Activated CD4-positive, alpha-beta memory T cell treated with anti-CD3 and anti-CD28 coated beads, Interleukin-2, amount 10 ng/mL, durations not matched to agents 7 days and 5 days (primary cell): ENCODE data around the gene PPP6R3. TPM values are rescaled to one million over a fixed set of nuclear protein-coding genes. Genes with fewer than 3 reads are reported as not detected.
"Not testable (repeated sequence)": the region's sequence is repeated elsewhere in the genome, so short reads cannot be mapped to it uniquely, and the experiment has no call there.

Experiments used
- CTCF ChIA-PET: fragments of 350-600 bp; sonication (Branson Sonifier 250); formaldehyde crosslinking; loops from one replicate; lab custom pipeline; 2021; ENCODE audit warnings: antibody characterized with exemption, inconsistent platforms; lab: Charles Lee
- POLR2A ChIA-PET: fragments of 350-600 bp; sonication (Branson Sonifier 250); formaldehyde crosslinking; loops from one replicate; lab custom pipeline; 2021; ENCODE audit warnings: antibody characterized with exemption; lab: Charles Lee
- DNase-seq: peaks from one replicate; pipeline ENCODE4 v3.0.0-alpha.2; 2020
- H3K27ac Mint-ChIP-seq: one replicate; pipeline ENCODE4 v1.8.0; 2021; ENCODE audit warnings: mild to moderate bottlenecking, mixed read lengths
- H3K27me3 Mint-ChIP-seq: one replicate; pipeline ENCODE4 v1.8.0; 2021; ENCODE audit warnings: mixed read lengths
- H3K36me3 Mint-ChIP-seq: one replicate; pipeline ENCODE4 v1.8.0; 2021; ENCODE audit warnings: low read depth, mixed read lengths
- H3K4me1 Mint-ChIP-seq: one replicate; pipeline ENCODE4 v1.8.0; 2021; ENCODE audit warnings: mixed read lengths
- H3K4me3 Mint-ChIP-seq: one replicate; pipeline ENCODE4 v1.8.0; 2021; ENCODE audit warnings: mild to moderate bottlenecking, mixed read lengths
- H3K9me3 Mint-ChIP-seq: one replicate; pipeline ENCODE4 v1.8.0; 2021; ENCODE audit warnings: mixed read lengths
- total RNA-seq, 2 experiments: library from RNA; stranded (reverse); gene quantifications; one replicate each; pipeline ENCODE4 v1.2.3, GENCODE V29; 2021

Gene PPP6R3
- total RNA-seq, 2 experiments from 2014 or later = 105 to 115 TPM

DNA sequence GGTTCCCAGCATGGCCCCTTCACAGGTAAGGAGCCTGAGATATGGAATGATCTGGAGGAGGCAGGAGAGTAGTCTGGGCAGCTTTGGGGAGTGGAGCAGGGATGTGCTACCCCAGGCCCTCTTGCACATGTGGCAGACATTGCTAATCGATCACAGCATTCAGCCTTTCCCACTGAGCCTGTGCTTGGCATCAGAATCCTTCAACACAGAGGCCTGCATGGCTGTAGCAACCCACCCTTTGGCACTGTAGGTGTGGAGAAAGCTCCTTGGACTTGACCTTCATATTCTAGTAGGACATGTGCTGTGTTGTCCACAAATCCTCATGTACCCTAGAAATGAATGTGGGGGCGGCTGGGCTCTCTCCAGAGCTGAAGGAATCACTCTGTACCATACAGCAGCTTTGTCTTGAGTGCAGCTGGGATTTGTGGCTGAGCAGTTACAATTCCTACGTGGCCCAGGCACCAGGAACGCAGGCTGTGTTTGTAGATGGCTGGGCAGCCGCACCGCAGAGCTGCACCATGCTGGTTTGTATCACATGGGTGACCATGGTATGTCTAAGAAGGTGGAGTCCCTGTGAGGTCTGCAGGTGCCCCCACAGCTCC is 21.8 kb upstream of the PPP6R3 start:
- no peaks in the 10 kb centered on the region for H3K27me3 Mint-ChIP-seq
- ChIA-PET CTCF (no interaction called here), POLR2A (no interaction called here)
- no peak overlapping the region for H3K4me3 Mint-ChIP-seq
- DNase-seq = no peak
- no peak overlapping the region for H3K27ac Mint-ChIP-seq
- peaks cover 9% of the 10 kb centered on the region for H3K4me1 Mint-ChIP-seq
- H3K9me3 Mint-ChIP-seq = no peaks in the 10 kb centered on the region
- no peaks in the 10 kb centered on the region for H3K36me3 Mint-ChIP-seq

DNA sequence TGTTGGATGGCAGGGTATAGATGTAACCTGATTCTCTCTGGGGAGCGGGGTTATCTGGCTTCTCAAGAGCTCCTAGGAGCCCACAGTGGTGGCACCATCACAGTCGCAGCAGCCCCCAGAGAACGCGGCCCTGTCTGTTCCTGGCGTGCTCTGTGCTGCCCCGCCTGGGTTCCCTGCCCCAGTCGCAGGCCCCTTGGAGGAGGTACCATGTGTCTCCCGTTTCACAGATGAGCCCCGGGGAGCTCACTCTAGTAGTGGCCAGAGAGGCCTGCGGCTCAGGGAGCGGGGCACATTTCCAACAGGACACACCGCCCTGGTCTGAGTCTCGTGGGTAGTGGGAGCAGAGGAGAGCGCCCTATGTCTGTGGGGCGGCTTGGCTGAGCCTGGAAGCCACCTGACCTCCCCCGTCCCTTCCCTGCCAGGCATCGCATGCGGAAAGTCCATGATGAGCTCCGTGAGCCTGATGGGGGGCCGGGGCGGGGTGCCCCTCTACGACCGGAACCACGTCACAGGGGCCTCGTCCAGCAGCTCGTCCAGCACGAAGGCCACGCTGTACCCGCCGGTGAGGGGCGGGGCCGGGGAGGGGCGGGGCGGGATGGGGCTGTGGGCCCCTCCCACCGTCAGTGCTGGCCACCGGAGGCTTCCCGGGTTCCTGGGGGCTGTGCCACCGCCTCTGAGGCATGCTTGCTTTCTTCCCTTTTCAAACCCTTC is 21.0 kb upstream of the PPP6R3 start:
- Mint-ChIP-seq H3K9me3 (no peaks in the 10 kb centered on the region), H3K27me3 (no peaks in the 10 kb centered on the region), H3K4me1 (peaks cover 9% of the 10 kb centered on the region), H3K36me3 (no peaks in the 10 kb centered on the region), H3K4me3 (no peak overlapping the region), H3K27ac (no peak overlapping the region)
- DNase-seq = no peak
- POLR2A ChIA-PET = no interaction called here
- CTCF ChIA-PET = interaction anchor here (0.8 kb wide), 1 partner anchor 58 kb away, joined by 3 read pairs; no protein-coding TSS in a partner anchor

DNA sequence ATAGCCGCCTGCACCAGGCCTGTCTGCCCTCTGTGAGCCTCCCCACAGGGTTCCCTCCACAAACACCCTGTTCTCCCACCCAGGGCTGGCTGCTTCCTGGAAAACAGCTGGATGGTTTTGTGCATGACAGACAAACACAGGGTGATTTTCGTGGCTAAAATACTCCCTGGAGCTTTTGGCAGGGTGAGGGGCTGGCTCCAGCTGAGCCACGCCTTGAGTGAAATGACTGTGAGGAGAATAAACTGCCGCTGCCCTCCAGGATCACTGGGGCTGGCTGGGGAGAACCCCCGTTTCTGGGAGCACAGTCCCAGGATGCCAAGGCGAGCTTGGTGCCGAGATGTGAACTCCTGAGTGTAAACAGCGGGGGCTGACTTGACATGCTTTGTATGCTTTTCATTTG is 20.3 kb upstream of the PPP6R3 start:
- H3K27me3 Mint-ChIP-seq = no peaks in the 10 kb centered on the region
- H3K9me3 Mint-ChIP-seq = no peaks in the 10 kb centered on the region
- ChIA-PET CTCF (interaction anchor here (0.8 kb wide), 1 partner anchor 59 kb away, joined by 3 read pairs; no protein-coding TSS in a partner anchor), POLR2A (no interaction called here)
- H3K27ac Mint-ChIP-seq = no peak overlapping the region
- no peak overlapping the region for H3K4me3 Mint-ChIP-seq
- no peak for DNase-seq
- H3K36me3 Mint-ChIP-seq = no peaks in the 10 kb centered on the region
- peaks cover 9% of the 10 kb centered on the region for H3K4me1 Mint-ChIP-seq

DNA sequence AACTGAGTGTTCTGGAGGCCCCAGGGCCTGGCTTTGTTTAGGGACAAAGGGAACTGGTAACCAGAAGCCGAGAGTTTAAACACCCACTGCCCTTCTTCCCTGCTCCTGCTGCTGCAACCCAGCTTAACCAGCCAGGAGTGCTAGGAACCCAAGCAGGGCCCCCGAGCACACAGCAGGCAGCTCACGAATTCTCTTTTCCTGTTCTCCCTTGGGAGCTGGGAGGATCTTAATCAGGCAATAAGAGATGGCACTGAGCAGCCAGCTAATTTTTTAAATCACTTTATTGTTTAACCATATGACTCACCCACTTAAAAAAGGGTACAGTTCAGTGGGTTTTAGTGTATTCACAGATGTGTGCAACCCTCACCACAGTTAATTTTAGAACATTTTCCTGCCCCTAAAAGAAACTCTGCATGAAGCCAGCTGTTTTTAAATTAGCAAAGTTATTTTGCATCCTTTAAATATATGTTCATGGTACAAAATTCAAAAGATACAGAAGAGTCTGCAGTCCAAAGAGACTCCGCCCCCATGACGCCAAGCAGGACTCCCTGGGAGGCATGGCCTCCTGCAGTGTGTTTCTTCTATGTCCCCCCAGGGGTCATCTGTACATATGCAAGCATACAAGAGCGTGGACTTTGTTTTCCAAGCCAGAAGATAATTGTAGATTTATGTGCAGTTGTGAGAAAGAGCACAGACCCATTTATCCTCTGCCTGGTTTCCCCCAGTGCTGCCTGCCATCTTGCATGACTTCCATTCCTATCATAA is 18.9 kb upstream of the PPP6R3 start:
- ChIA-PET POLR2A (no interaction called here), CTCF (no interaction called here)
- Mint-ChIP-seq H3K27me3 (no peaks in the 10 kb centered on the region), H3K36me3 (no peaks in the 10 kb centered on the region), H3K4me3 (no peak overlapping the region), H3K9me3 (no peaks in the 10 kb centered on the region), H3K27ac (no peak overlapping the region), H3K4me1 (peaks cover 9% of the 10 kb centered on the region)
- DNase-seq = no peak

DNA sequence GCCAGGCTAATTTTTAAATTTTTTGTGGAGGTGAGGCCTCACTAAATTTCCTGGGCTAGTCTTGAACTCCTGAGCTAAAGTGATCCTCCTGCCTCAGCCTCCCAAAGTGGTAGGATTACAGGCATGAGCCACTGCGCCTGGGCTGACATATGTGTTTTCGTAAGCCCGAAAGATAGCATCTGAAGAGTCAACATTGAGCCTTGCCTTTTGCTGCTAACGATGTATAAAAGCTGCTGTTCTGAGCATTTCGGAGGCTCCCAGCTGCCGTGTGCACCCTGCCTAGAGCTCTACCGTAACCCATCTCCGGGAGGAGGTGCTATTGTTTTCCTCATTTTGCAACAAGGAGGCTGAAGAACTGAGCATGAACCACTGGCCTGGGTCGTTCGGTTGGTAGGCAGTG is 18.1 kb upstream of the PPP6R3 start:
- no peak overlapping the region for H3K4me3 Mint-ChIP-seq
- DNase-seq = no peak
- H3K36me3 Mint-ChIP-seq = no peaks in the 10 kb centered on the region
- H3K9me3 Mint-ChIP-seq = no peaks in the 10 kb centered on the region
- H3K27ac Mint-ChIP-seq = no peak overlapping the region
- peaks cover 8% of the 10 kb centered on the region for H3K4me1 Mint-ChIP-seq
- no peaks in the 10 kb centered on the region for H3K27me3 Mint-ChIP-seq
- ChIA-PET POLR2A (no interaction called here), CTCF (no interaction called here)

DNA sequence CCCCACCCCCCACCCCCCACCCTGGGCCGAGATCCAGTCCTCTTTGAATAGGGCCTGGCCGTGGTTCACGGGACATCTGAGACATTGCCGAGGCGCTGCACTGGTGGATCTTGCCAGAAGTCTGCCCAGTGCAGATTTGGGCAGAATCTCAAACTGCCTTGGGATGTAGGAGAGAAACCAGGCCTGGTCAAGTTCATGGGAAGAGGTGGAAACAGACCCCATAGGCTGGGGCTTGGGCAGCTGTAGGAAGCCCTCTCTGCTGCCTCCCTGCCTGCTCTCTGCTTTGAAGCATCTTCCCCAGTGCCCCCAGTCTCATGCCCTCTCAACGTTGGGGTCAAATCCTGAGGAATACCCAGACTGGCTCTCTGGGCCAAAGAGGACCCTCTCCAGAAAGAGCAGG is 16.0 kb upstream of the PPP6R3 start:
- no peak overlapping the region for H3K4me3 Mint-ChIP-seq
- no peaks in the 10 kb centered on the region for H3K36me3 Mint-ChIP-seq
- H3K27me3 Mint-ChIP-seq = no peaks in the 10 kb centered on the region
- no peaks in the 10 kb centered on the region for H3K9me3 Mint-ChIP-seq
- no peak for DNase-seq
- no peak overlapping the region for H3K27ac Mint-ChIP-seq
- CTCF ChIA-PET = no interaction called here
- peaks cover 3% of the 10 kb centered on the region for H3K4me1 Mint-ChIP-seq
- POLR2A ChIA-PET = no interaction called here

DNA sequence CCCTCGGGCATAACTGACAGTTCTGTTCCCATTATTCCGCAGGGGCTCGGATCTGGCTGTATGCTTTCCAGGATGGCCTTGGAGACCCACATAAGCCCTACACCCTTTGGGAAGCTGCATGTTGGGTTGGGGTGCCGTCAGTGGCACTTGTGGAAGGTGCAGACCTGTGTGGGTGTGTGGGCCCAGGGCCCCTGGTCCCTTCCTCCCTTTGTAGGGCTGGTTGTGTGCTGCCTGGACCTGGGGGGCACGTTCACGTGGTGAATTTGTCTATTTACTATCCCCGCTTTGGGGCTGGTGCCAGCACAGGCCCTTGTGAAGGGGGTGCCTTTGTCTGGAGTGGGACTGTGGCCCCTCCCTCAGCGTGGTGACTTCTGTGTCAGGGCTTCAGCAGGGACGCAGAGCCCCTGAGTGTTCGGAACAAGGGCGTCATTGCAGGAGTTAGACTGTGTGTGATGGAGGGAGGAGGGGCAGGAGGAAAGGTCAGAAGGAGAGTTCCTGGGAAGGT is 15.0 kb upstream of the PPP6R3 start:
- H3K9me3 Mint-ChIP-seq = no peaks in the 10 kb centered on the region
- H3K4me3 Mint-ChIP-seq = no peak overlapping the region
- H3K27ac Mint-ChIP-seq = no peak overlapping the region
- no peaks in the 10 kb centered on the region for H3K36me3 Mint-ChIP-seq
- no peaks in the 10 kb centered on the region for H3K27me3 Mint-ChIP-seq
- ChIA-PET CTCF (no interaction called here), POLR2A (no interaction called here)
- peaks cover 3% of the 10 kb centered on the region for H3K4me1 Mint-ChIP-seq
- DNase-seq = no peak

DNA sequence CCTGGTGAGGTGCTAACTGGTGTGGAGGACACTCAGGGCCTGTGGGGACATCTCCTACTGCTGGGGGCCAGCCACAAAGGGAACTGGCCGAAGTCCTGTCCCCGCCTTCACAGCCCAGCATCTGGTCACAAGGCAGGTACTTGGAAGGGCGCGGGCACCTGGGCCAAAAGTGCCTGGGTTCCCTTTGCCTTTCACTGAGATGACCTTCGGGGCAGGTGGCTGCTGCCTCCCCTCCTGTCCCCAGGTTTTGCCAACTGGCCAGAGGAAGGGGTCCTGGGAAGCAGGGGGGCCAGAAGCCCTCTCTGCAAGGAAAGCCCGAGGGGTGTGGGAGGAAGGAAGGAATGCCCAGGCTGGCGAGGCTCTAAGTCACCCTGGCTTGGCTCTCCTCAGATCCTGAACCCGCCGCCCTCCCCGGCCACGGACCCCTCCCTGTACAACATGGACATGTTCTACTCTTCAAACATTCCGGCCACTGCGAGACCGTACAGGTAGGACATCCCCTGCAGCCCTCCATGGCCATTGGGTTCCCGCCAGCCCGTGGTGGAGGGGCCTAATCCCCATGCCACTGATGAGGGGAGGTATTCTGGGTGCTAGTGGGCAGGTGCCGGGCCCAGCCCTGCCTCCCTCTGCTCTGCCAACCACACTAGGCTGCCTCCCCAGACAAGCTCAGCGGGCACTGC is 14.4 kb upstream of the PPP6R3 start:
- CTCF ChIA-PET = interaction anchor here (0.7 to 0.9 kb wide), 2 partner anchors 186 to 188 kb away, joined by 4 read pairs; no protein-coding TSS in a partner anchor
- no peaks in the 10 kb centered on the region for H3K36me3 Mint-ChIP-seq

DNA sequence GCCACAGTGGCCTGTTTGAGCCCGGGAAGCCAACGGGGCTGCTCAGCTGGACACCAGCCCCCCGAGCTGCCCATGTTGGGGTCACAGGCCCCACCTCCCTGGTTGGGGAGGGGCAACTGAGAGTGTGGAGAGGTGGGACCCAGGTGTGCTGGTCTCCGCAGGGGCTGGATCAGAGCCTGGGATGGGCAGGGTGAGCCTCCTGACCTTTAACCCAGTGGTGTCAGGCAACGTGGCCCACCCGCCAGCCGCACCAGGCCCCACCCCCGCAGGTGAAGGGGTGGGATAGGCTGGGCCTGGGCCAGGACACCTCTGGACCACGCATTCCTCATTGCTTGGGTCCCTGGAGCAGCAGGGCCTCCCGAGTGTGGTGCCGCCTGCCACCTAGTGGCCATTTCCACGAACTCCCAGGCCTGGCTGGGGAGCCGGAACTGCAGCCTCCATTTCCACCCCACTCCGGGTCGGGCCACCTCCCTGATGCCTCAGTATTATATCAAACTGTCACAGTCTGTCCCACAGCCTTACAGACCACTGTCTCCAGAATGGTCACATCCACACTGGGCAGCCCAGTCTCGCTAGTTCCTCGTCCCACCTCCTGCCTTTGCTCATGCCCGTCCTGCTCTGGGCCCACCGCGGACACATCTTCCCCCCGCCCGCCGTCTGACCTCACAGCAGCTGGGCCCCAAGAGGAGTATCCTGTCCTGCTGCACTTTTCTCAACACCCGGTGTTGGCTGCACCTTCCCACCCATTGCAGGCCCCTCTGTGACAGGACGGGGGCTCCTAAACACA is 13.3 kb upstream of the PPP6R3 start:
- Mint-ChIP-seq H3K4me3 (no peak overlapping the region), H3K27me3 (no peaks in the 10 kb centered on the region), H3K27ac (no peak overlapping the region), H3K9me3 (no peaks in the 10 kb centered on the region), H3K4me1 (peaks cover 3% of the 10 kb centered on the region), H3K36me3 (no peaks in the 10 kb centered on the region)
- peak; percentile 82 for DNase-seq
- POLR2A ChIA-PET = no interaction called here
- CTCF ChIA-PET = interaction anchor here (0.9 kb wide), 1 partner anchor 187 kb away, joined by 4 read pairs; no protein-coding TSS in a partner anchor

More for the DNA sequence above, 14.4 kb upstream of the PPP6R3 start:
- no peak for DNase-seq
- Mint-ChIP-seq H3K9me3 (no peaks in the 10 kb centered on the region), H3K27ac (no peak overlapping the region), H3K4me1 (peaks cover 3% of the 10 kb centered on the region), H3K4me3 (no peak overlapping the region), H3K27me3 (no peaks in the 10 kb centered on the region)
- POLR2A ChIA-PET = no interaction called here

DNA sequence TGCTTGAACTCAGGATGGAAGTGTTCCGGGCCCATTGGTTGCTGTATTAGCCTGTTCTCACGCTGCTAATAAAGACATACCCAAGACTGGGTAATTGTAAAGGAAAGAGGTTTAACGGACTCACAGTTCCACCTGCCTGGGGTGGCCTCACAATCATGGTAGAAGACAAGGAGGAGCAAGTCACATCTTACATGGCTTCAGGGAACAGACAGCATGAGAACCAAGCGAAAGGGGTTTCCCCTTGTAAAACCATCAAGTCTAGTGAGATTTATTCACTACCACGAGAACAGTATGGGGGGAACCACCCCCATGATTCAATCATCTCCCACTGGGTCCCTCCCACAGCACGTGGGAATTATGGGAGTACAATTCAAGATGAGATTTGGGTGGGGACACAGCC is 12.6 kb upstream of the PPP6R3 start:
- H3K4me3 Mint-ChIP-seq, H3K4me1 Mint-ChIP-seq, H3K27ac Mint-ChIP-seq, H3K36me3 Mint-ChIP-seq, POLR2A ChIA-PET, H3K9me3 Mint-ChIP-seq, CTCF ChIA-PET, DNase-seq, H3K27me3 Mint-ChIP-seq: not testable (repeated sequence)

DNA sequence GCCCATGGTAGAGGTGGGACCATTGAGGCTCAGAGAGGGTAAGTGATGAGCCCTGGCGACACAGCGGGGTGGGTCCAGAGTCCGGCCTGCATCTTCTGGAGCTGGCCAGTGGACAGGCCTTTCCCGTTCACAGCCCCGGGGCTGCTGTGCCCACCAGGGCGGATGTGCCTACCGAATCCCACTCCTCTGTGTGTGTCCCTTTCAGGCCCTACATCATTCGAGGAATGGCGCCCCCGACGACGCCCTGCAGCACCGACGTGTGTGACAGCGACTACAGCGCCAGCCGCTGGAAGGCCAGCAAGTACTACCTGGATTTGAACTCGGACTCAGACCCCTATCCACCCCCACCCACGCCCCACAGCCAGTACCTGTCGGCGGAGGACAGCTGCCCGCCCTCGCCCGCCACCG is 11.9 kb upstream of the PPP6R3 start:
- no peak for DNase-seq
- no peaks in the 10 kb centered on the region for H3K36me3 Mint-ChIP-seq
- H3K9me3 Mint-ChIP-seq = no peaks in the 10 kb centered on the region
- CTCF ChIA-PET = interaction anchor here (1.1 kb wide), 1 partner anchor 12 kb away, joined by 3 read pairs; the partner anchor contains the start of gene PPP6R3
- H3K4me3 Mint-ChIP-seq = no peak overlapping the region
- H3K27ac Mint-ChIP-seq = no peak overlapping the region
- no peaks in the 10 kb centered on the region for H3K27me3 Mint-ChIP-seq
- POLR2A ChIA-PET = interaction anchor here (1.3 kb wide), 1 partner anchor 9 kb away, joined by 3 read pairs; no protein-coding TSS in a partner anchor
- peaks cover 3% of the 10 kb centered on the region for H3K4me1 Mint-ChIP-seq

DNA sequence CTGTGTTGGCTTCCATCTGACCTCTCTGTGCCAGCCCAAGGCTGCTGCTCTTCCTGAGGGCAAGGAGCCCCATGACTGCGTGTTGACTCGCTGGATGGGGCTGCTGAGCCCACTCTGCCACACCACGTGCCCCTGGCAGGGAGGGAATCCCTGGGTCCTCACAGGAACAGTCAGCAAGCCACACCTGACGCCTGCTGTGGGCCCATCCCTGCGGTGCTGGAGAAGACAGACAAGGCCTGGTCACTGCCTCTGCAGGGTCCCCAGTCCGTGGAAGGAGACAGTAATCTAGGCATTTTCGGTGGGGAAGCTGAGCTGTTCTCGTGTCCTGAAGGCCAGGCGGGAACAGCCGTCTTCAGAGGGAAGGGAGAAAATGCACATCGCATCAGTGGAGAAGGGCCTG is 10.6 kb upstream of the PPP6R3 start:
- no peaks in the 10 kb centered on the region for H3K36me3 Mint-ChIP-seq
- H3K27ac Mint-ChIP-seq = no peak overlapping the region
- no peaks in the 10 kb centered on the region for H3K27me3 Mint-ChIP-seq
- H3K4me3 Mint-ChIP-seq = no peak overlapping the region
- no peak for DNase-seq
- no peaks in the 10 kb centered on the region for H3K9me3 Mint-ChIP-seq
- ChIA-PET CTCF (interaction anchor here (0.7 kb wide), 1 partner anchor 405 kb away, joined by 4 read pairs; no protein-coding TSS in a partner anchor), POLR2A (interaction anchor here (1.0 to 1.3 kb wide), 2 partner anchors 8 to 10 kb away, joined by 3 read pairs; partner anchors contain the start of gene PPP6R3)
- peaks cover 3% of the 10 kb centered on the region for H3K4me1 Mint-ChIP-seq
